ENCODE results near the gene SLC29A2.
A peak's percentile ranks its signal among the peaks of the same experiment; 100 is the strongest.

Gene SLC29A2

DNA sequence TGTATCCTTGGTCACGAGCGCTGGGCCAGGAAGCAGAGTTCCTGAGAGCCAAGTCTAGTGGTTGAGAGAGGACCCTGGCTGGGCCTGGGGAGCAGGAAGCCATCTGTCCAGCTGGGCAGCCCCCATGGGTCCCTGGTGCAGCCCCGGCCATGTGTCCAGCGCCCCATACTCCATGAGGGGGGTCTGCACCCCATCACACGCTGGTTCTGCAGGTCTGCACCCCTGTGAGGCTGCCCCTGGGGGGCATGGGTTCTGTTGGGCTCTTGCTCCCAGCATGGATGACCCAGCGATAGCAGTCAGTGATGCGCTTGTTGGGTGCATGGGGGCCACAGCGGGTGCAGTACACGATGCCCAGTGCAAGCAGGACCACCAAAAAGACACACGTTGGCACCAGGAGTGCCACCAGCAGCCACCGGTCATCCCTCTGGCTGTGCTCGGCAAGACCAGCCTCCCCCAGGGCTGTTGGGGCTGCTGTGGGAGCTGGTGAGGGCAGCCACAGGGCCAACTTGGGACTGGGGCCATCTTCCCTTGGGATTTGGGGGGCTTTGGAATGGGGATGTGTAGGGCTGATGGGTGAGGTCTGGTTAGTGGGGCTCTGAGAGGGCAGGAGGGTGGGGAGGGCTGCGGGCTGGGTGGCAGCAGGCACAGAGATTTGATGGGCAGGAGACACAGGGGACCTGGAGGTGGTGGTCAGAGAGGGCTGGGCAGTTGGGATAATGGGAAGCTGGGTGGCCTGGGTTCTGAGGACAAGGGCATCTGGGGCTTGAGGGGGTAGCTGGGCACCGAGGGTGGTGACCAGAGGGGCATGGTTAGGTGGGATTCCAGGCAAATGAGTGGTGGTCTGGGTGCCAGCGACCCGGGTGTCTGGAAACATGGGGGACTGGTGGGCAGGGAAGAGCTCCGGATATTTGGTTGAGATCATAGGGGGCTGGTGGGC, 56.7 kb downstream of the SLC29A2 start:
- Mint-ChIP-seq H3K4me1 (ENCODE audit: low read depth) (peaks cover 65% of the 10 kb centered on the region), H3K27me3 (no peaks in the 10 kb centered on the region), H3K4me3 (no peak overlapping the region), H3K9me3 (no peaks in the 10 kb centered on the region), H3K27ac (peak overlapping the region; percentile 8), H3K36me3 (ENCODE audit: low read depth) (no peaks in the 10 kb centered on the region)
- no peak for DNase-seq

- peak overlapping the region; percentile 79 for H3K27ac Mint-ChIP-seq
- no peaks in the 10 kb centered on the region for H3K36me3 Mint-ChIP-seq (ENCODE audit: low read depth)
- DNase-seq, result no peak
- H3K9me3 Mint-ChIP-seq, result no peaks in the 10 kb centered on the region
- H3K4me3 Mint-ChIP-seq, result peak overlapping the region; percentile 46
- peaks cover 62% of the 10 kb centered on the region for H3K4me1 Mint-ChIP-seq (ENCODE audit: low read depth)
- H3K27me3 Mint-ChIP-seq, result no peaks in the 10 kb centered on the region
These were observed 57.4 kb downstream of the SLC29A2 start for GRCh38 chr11:66314186-66314501.

DNA sequence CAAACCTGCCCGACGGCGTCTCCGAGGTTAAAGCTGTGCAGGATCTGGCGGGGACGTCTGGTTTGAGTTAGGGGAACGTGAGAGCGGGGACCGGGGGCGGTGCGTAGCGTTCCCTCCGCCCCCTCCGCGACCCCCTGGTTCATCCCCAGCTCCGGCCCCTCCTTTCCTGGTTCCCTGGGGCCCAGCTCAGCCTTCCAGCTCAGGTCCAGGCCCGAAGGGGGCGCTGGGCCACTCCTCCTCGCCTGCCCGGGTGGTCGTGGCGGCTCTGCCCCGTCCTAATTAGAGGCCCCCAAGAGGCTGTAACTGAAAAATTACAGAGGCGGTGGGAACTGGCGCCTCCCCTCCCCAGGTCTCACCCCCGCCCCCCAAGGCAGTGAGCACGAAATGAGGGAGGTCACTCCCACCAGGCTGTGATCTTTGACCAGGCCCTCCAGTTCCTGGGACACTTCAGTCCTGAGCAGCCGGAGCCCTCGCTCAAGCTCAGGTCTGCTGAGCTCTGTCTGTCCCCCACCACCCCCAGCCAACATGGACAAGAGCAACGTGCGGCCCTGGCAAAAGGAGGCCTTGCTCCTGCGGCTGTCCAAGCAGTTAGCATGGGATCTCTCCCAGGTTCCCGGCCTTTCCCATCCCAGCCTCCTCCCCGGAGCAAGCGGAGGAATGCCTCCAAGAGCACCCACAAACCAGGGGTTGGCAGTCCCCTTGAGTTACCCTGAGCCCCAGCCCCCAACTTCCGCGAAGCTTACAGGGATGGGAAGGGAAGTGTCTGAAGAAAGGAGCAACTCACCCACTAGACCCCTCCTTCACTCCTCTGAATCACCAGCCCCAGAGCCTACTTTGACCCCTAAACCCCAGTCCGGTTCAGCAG, 58.0 kb downstream of the SLC29A2 start:
- no peaks in the 10 kb centered on the region for H3K36me3 Mint-ChIP-seq (ENCODE audit: low read depth)
- H3K27ac Mint-ChIP-seq, result peak overlapping the region; percentile 99
- no peak for DNase-seq
- peaks cover 56% of the 10 kb centered on the region for H3K4me1 Mint-ChIP-seq (ENCODE audit: low read depth)
- no peaks in the 10 kb centered on the region for H3K9me3 Mint-ChIP-seq
- peak overlapping the region; percentile 82 for H3K4me3 Mint-ChIP-seq
- H3K27me3 Mint-ChIP-seq, result no peaks in the 10 kb centered on the region

- peak; percentile 97 for DNase-seq
- Mint-ChIP-seq H3K27me3 (no peaks in the 10 kb centered on the region), H3K27ac (peak overlapping the region; percentile 99), H3K36me3 (ENCODE audit: low read depth) (no peaks in the 10 kb centered on the region), H3K4me1 (ENCODE audit: low read depth) (peaks cover 48% of the 10 kb centered on the region), H3K9me3 (no peaks in the 10 kb centered on the region), H3K4me3 (peak overlapping the region; percentile 82)
These were observed 58.8 kb downstream of the SLC29A2 start for GRCh38 chr11:66312549-66313320.

All from activated T-cell treated with anti-CD3 and anti-CD28 coated beads, Interleukin-2, amount 50 U/mL, for 24 hours (primary cell).